SK-N-SH (cell line): ENCODE measurements around the gene MTUS2. TPM values are rescaled to one million over a fixed set of nuclear protein-coding genes. Genes with fewer than 3 reads are reported as not detected.

Experiments used
- CTCF ChIA-PET: fragments of 300-600, 350-600 bp; formaldehyde crosslinking; extraction: SDS; loops from one replicate; lab custom pipeline; 2021; lab: Yijun Ruan, JAX
- POLR2A ChIA-PET: fragments of 350-600 bp; sonication (Branson Sonifier 250); formaldehyde crosslinking; extraction: SDS; loops from one replicate; lab custom pipeline; 2020; ENCODE audit warnings: antibody characterized with exemption, inconsistent platforms; lab: Yijun Ruan, JAX
- DNase-seq: peaks from one replicate; pipeline ENCODE4 v3.0.0; 2012
- H2AFZ ChIP-seq: fragments of 200-600 bp; sonication (generic); 2 replicates; pipeline ENCODE4 v1.8.1; 2016; ENCODE audit warnings: antibody characterized with exemption, mild to moderate bottlenecking, low read depth
- H3F3A ChIP-seq: fragments of 200-600 bp; sonication (generic); replicated peaks from 2 replicates; pipeline ENCODE3; 2016; ENCODE audit warnings: antibody characterized with exemption, mild to moderate bottlenecking; ENCODE audit not compliant: insufficient read depth
- H3K27ac ChIP-seq, 2 experiments: fragments of 200-500 bp in 1 of 2; fragments of 200-600 bp in 1 of 2; sonication (Bioruptor generic) in 1 of 2; sonication (generic), shearing (Covaris generic) in 1 of 2; 2 replicates each; pipeline versions ENCODE4 v1.5.1 to v1.6.1; 2014 to 2016; ENCODE audit warnings: low read depth in 2 of 2, inconsistent platforms in 1 of 2, low read length in 1 of 2, mild to moderate bottlenecking in 1 of 2, mixed read lengths in 1 of 2
- H3K27me3 ChIP-seq: fragments of 200-600 bp; sonication (generic), shearing (Covaris generic); 2 replicates; pipeline ENCODE4 v1.6.1; 2016; ENCODE audit warnings: mixed run types; ENCODE audit not compliant: insufficient read depth
- H3K36me3 ChIP-seq, 2 experiments: fragments of 200-500 bp in 1 of 2; fragments of 200-600 bp in 1 of 2; sonication (Bioruptor generic) in 1 of 2; sonication (generic) in 1 of 2; replicated peaks in 1 of 2; 2 replicates each; pipeline versions ENCODE3 to v1.5.1; 2014 to 2016; ENCODE audit warnings: low read length in 1 of 2, mild to moderate bottlenecking in 1 of 2; ENCODE audit not compliant: insufficient read depth in 2 of 2, control insufficient read depth in 1 of 2
- H3K4me1 ChIP-seq, 2 experiments: fragments of 200-500 bp in 1 of 2; fragments of 200-600 bp in 1 of 2; sonication (Bioruptor generic) in 1 of 2; sonication (generic), shearing (Covaris generic) in 1 of 2; 2 replicates each; pipeline versions ENCODE4 v1.5.1 to v1.6.1; 2014 to 2016; ENCODE audit warnings: low read depth in 1 of 2, low read length in 1 of 2, mixed run types in 1 of 2; ENCODE audit not compliant: insufficient read depth in 2 of 2, control insufficient read depth in 1 of 2
- H3K4me2 ChIP-seq: fragments of 200-600 bp; sonication (generic), shearing (Covaris generic); 2 replicates; pipeline ENCODE4 v1.6.1; 2017; ENCODE audit warnings: mixed run types
- H3K4me3 ChIP-seq, 2 experiments: fragments of 200-500 bp in 1 of 2; fragments of 200-600 bp in 1 of 2; sonication (Bioruptor generic) in 1 of 2; sonication (generic), shearing (Covaris generic) in 1 of 2; 2 replicates each; pipeline versions ENCODE4 v1.5.1 to v1.8.1; 2014 to 2016; ENCODE audit warnings: low read depth in 2 of 2, inconsistent platforms in 1 of 2, low read length in 1 of 2, mild to moderate bottlenecking in 1 of 2, mixed read lengths in 1 of 2, moderate library complexity in 1 of 2
- H3K79me2 ChIP-seq: fragments of 200-600 bp; sonication (generic); 2 replicates; pipeline ENCODE4 v1.8.1; 2017; ENCODE audit warnings: mild to moderate bottlenecking; ENCODE audit not compliant: insufficient read depth
- H3K9ac ChIP-seq: fragments of 200-600 bp; sonication (generic); 2 replicates; pipeline ENCODE4 v1.6.1; 2017; ENCODE audit warnings: mixed run types
- H3K9me2 ChIP-seq: fragments of 200-600 bp; sonication (generic); 2 replicates; pipeline ENCODE4 v1.6.1; 2017; ENCODE audit warnings: mixed run types
- H3K9me3 ChIP-seq: fragments of 200-600 bp; sonication (generic); 2 replicates; pipeline ENCODE4 v1.6.1; 2017; ENCODE audit warnings: mixed run types, mild to moderate bottlenecking, moderate library complexity
- H4K20me1 ChIP-seq: fragments of 200-600 bp; sonication (generic); 2 replicates; pipeline ENCODE4 v1.6.1; 2017; ENCODE audit warnings: mild to moderate bottlenecking, mixed run types; ENCODE audit not compliant: insufficient read depth
- CTCF ChIP-seq: fragments of 200-600 bp; sonication (generic); IDR thresholded peaks from 2 replicates; pipeline ENCODE4 v1.6.1; 2017; ENCODE audit warnings: antibody characterized with exemption, mild to moderate bottlenecking, moderate library complexity
- EP300 ChIP-seq, 2 experiments: IDR thresholded peaks; 2 replicates each; pipeline versions ENCODE4 v1.4.0 to v1.6.1; 2012; ENCODE audit warnings: borderline replicate concordance in 1 of 2, low read depth in 1 of 2, low read length in 1 of 2
- GABPA ChIP-seq: IDR thresholded peaks from 2 replicates; pipeline ENCODE4 v1.4.0; 2012; ENCODE audit warnings: low read depth, mild to moderate bottlenecking
- GATA2 ChIP-seq: sonication (generic); formaldehyde crosslinking; IDR thresholded peaks from 2 replicates; pipeline ENCODE4 v1.5.0; 2020; ENCODE audit warnings: mild to moderate bottlenecking, missing genetic modification reagents
- JUND ChIP-seq: IDR thresholded peaks from 2 replicates; pipeline ENCODE4 v1.4.0; 2012
- MAX ChIP-seq: IDR thresholded peaks from 2 replicates; pipeline ENCODE4 v1.4.0; 2012; ENCODE audit warnings: low read depth
- NRF1 ChIP-seq: IDR thresholded peaks from 2 replicates; pipeline ENCODE4 v1.6.1; 2012; ENCODE audit warnings: low read depth, mild to moderate bottlenecking, low read length
- PBX3 ChIP-seq: IDR thresholded peaks from 2 replicates; pipeline ENCODE4; 2012
- POLR2AphosphoS5 ChIP-seq: IDR thresholded peaks from 2 replicates; pipeline ENCODE4 v1.6.1; 2012; ENCODE audit warnings: low read depth, low read length
- REST ChIP-seq: IDR thresholded peaks from 2 replicates; pipeline ENCODE4 v1.6.1; 2012; ENCODE audit warnings: mild to moderate bottlenecking, low read depth, low read length, moderate library complexity
- RFX5 ChIP-seq: IDR thresholded peaks from 2 replicates; pipeline ENCODE4 v1.6.1; 2012; ENCODE audit warnings: mild to moderate bottlenecking, improper control_type of control experiment, low read length
- RXRA ChIP-seq: IDR thresholded peaks from 2 replicates; pipeline ENCODE4 v1.4.0; 2012; ENCODE audit warnings: low read depth, mild to moderate bottlenecking, borderline replicate concordance
- SIN3A ChIP-seq: IDR thresholded peaks from 2 replicates; pipeline ENCODE4 v1.6.1; 2012; ENCODE audit warnings: low read depth, mild to moderate bottlenecking, low read length, moderate library complexity, borderline replicate concordance
- SMC3 ChIP-seq: IDR thresholded peaks from 2 replicates; pipeline ENCODE4 v1.6.1; 2012; ENCODE audit warnings: low read depth, low read length, improper control_type of control experiment
- TCF12 ChIP-seq: IDR thresholded peaks from 2 replicates; pipeline ENCODE4 v1.4.0; 2012
- USF1 ChIP-seq: IDR thresholded peaks from 2 replicates; pipeline ENCODE4 v1.4.0; 2012; ENCODE audit warnings: low read depth, borderline replicate concordance
- YY1 ChIP-seq: IDR thresholded peaks from 2 replicates; pipeline ENCODE4 v1.4.0; 2012; ENCODE audit warnings: low read depth, mild to moderate bottlenecking
- ZBTB33 ChIP-seq: IDR thresholded peaks from 2 replicates; pipeline ENCODE4 v1.4.0; 2012; ENCODE audit warnings: low read depth, borderline replicate concordance
- WGBS: methylation state at CpG from one replicate; pipeline ENCODE4 v1.1.6; 2017; ENCODE audit warnings: low lambda C conversion rate; 5-methylcytosine and 5-hydroxymethylcytosine counted together
- polyA plus RNA-seq, 3 experiments: library from polyadenylated mRNA; depleted of rRNA; stranded (reverse); fragments of >200 nt; gene quantifications; 2 replicates each; pipeline ENCODE4 v1.2.3, GENCODE V29; 2012

Gene MTUS2
- polyA plus RNA-seq, 1 of the 3 experiments (the other 2 are of a cell fraction) = 1.7 TPM

GRCh38 chr13:29059800-29060199 lies 239.7 kb downstream of the MTUS2 start:
- Histone ChIP-seq H3K27me3 (no peaks in the 10 kb centered on the region; the same call in 1 of the 2 replicates), H3K27ac (no peak overlapping the region), H3K9me2 (no peaks in the 10 kb centered on the region), H3K9ac (no peak overlapping the region), H3K4me2 (no peak overlapping the region), H3F3A (no peaks in the 10 kb centered on the region), H3K9me3 (no peaks in the 10 kb centered on the region), H4K20me1 (no peaks in the 10 kb centered on the region), H3K36me3 (no peaks in the 10 kb centered on the region), H2AFZ (no peak overlapping the region), H3K79me2 (no peaks in the 10 kb centered on the region), H3K4me1 (no peaks in the 10 kb centered on the region), H3K4me3 (no peak overlapping the region)
- 0% methylated on average over 2 of the region's 2 CpGs for WGBS
- CTCF ChIA-PET = no interaction called here
- no peak for TF ChIP-seq PBX3
- TF ChIP-seq JUND = no peak
- no peak for TF ChIP-seq RXRA
- no peak for TF ChIP-seq YY1
- no peak for TF ChIP-seq SIN3A
- no peak for TF ChIP-seq NRF1
- TF ChIP-seq USF1 = no peak
- TF ChIP-seq MAX = no peak
- no peak for TF ChIP-seq GATA2 (CRISPR knock-in tag)
- POLR2A ChIA-PET = no interaction called here
- no peak for DNase-seq

GRCh38 chr13:29065142-29065541 lies 245.0 kb downstream of the MTUS2 start:
- Histone ChIP-seq H3K27ac (no peak overlapping the region), H2AFZ (no peak overlapping the region), H3K36me3 (no peaks in the 10 kb centered on the region), H3K9me2 (no peaks in the 10 kb centered on the region), H3K79me2 (no peaks in the 10 kb centered on the region), H3K9ac (no peak overlapping the region), H3K4me3 (no peak overlapping the region), H4K20me1 (no peaks in the 10 kb centered on the region), H3K9me3 (no peaks in the 10 kb centered on the region), H3F3A (no peaks in the 10 kb centered on the region), H3K4me1 (no peaks in the 10 kb centered on the region), H3K27me3 (no peaks in the 10 kb centered on the region; the same call in 1 of the 2 replicates), H3K4me2 (no peak overlapping the region)
- WGBS = 0% methylated on average over 3 of the region's 3 CpGs
- DNase-seq = no peak
- ChIA-PET CTCF (no interaction called here), POLR2A (no interaction called here)
- TF ChIP-seq MAX = no peak
- TF ChIP-seq GABPA = no peak
- TF ChIP-seq NRF1 = no peak
- no peak for TF ChIP-seq SMC3
- TF ChIP-seq RFX5 = no peak
- TF ChIP-seq JUND = no peak
- TF ChIP-seq POLR2AphosphoS5 = no peak
- no peak for TF ChIP-seq ZBTB33
- TF ChIP-seq CTCF = no peak
- TF ChIP-seq REST = no peak
- no peak for TF ChIP-seq EP300 (IDR thresholded peaks at IDR 0.05; ENCODE audit: borderline replicate concordance in 1 of 2, low read depth in 1 of 2, low read length in 1 of 2)
- TF ChIP-seq TCF12 = no peak
